HEK293 (cell line): ENCODE measurements around the gene FERMT1.

Experiments
- CTCF ChIA-PET: fragments of 350-600 bp; formaldehyde crosslinking; extraction: SDS; loops from one replicate; lab custom pipeline; 2021; ENCODE audit warnings: antibody characterized with exemption; lab: Yijun Ruan, JAX
- POLR2A ChIA-PET: fragments of 300-600 bp; formaldehyde crosslinking; extraction: SDS; loops from one replicate; lab custom pipeline; 2020; ENCODE audit warnings: antibody characterized with exemption, inconsistent platforms; lab: Yijun Ruan, JAX
- H3K27ac ChIP-seq: fragments of 200-500 bp; sonication (Bioruptor generic); 2 replicates; pipeline ENCODE4 v1.5.1; 2014; ENCODE audit warnings: low read depth, low read length, control low read depth, inconsistent platforms; ENCODE audit errors: extremely low read depth
- H3K36me3 ChIP-seq, 2 experiments: fragments of 200-500 bp in 1 of 2; sonication (Bioruptor generic) in 1 of 2; 1 replicate in 1 of 2; 2 replicates in 1 of 2; pipeline ENCODE4 v1.5.1; 2014 to 2017; ENCODE audit warnings: inconsistent platforms in 2 of 2, low read length in 2 of 2; ENCODE audit not compliant: control insufficient read depth in 2 of 2, insufficient read depth in 1 of 2
- H3K4me1 ChIP-seq: fragments of 200-500 bp; sonication (Bioruptor generic); 2 replicates; pipeline ENCODE4 v1.5.1; 2014; ENCODE audit warnings: mild to moderate bottlenecking, low read length, inconsistent platforms; ENCODE audit not compliant: control insufficient read depth, insufficient read depth
- H3K4me3 ChIP-seq: 2 replicates; pipeline ENCODE4 v1.5.1; 2011; ENCODE audit warnings: low read depth, mild to moderate bottlenecking, control low read depth, low read length, moderate library complexity
- H3K9me3 ChIP-seq: fragments of 200-500 bp; sonication (Bioruptor generic); 2 replicates; pipeline ENCODE4 v1.5.1; 2014; ENCODE audit warnings: low read depth, low read length, inconsistent platforms; ENCODE audit not compliant: control insufficient read depth, insufficient read depth
- EGR2 ChIP-seq: fragments of 450-650 bp; formaldehyde crosslinking; IDR thresholded peaks from 2 replicates; pipeline ENCODE4 v1.5.1; 2016; ENCODE audit warnings: low read depth, missing biosample characterization, missing genetic modification characterization
- GLI4 ChIP-seq: fragments of 450-650 bp; formaldehyde crosslinking; IDR thresholded peaks from 2 replicates; pipeline ENCODE4 v1.5.1; 2016; ENCODE audit warnings: missing biosample characterization, missing genetic modification characterization
- GLIS2 ChIP-seq: fragments of 450-650 bp; formaldehyde crosslinking; IDR thresholded peaks from 2 replicates; pipeline ENCODE4 v1.5.1; 2016; ENCODE audit warnings: missing biosample characterization, missing genetic modification characterization
- HOXD13 ChIP-seq: sonication (generic); formaldehyde crosslinking; IDR thresholded peaks from 2 replicates; pipeline ENCODE4 v1.8.0; 2022; ENCODE audit warnings: missing genetic modification reagents, borderline replicate concordance
- IKZF3 ChIP-seq: fragments of 450-650 bp; IDR thresholded peaks from 2 replicates; pipeline ENCODE4 v1.5.0; 2018; ENCODE audit warnings: missing biosample characterization, mild to moderate bottlenecking, missing genetic modification characterization, moderate library complexity
- KLF8 ChIP-seq: fragments of 450-650 bp; formaldehyde crosslinking; IDR thresholded peaks from 2 replicates; pipeline ENCODE4 v1.5.1; 2016; ENCODE audit warnings: missing biosample characterization, missing genetic modification characterization
- MZF1 ChIP-seq: fragments of 450-650 bp; formaldehyde crosslinking; IDR thresholded peaks from 2 replicates; pipeline ENCODE4 v1.5.1; 2017; ENCODE audit warnings: missing biosample characterization, missing genetic modification characterization, borderline replicate concordance
- SALL2 ChIP-seq: fragments of 450-650 bp; formaldehyde crosslinking; IDR thresholded peaks from 2 replicates; pipeline ENCODE4 v1.5.0; 2017; ENCODE audit warnings: missing biosample characterization, mild to moderate bottlenecking, missing genetic modification characterization, borderline replicate concordance
- SCRT2 ChIP-seq: fragments of 450-650 bp; formaldehyde crosslinking; IDR thresholded peaks from 2 replicates; pipeline ENCODE4 v1.5.1; 2016; ENCODE audit warnings: missing biosample characterization, missing genetic modification characterization
- SP7 ChIP-seq: fragments of 450-650 bp; formaldehyde crosslinking; IDR thresholded peaks from 2 replicates; pipeline ENCODE4 v1.5.1; 2016; ENCODE audit warnings: missing biosample characterization, missing genetic modification characterization
- YY2 ChIP-seq: fragments of 450-650 bp; formaldehyde crosslinking; IDR thresholded peaks from 2 replicates; pipeline ENCODE4 v1.5.1; 2016; ENCODE audit warnings: missing biosample characterization, missing genetic modification characterization
- ZFP37 ChIP-seq: fragments of 450-650 bp; formaldehyde crosslinking; IDR thresholded peaks from 2 replicates; pipeline ENCODE4 v1.5.1; 2016; ENCODE audit warnings: missing biosample characterization, missing genetic modification characterization
- ZIC2 ChIP-seq: fragments of 450-650 bp; formaldehyde crosslinking; IDR thresholded peaks from 2 replicates; pipeline ENCODE4 v1.5.1; 2016; ENCODE audit warnings: missing biosample characterization, missing genetic modification characterization
- ZNF169 ChIP-seq: fragments of 450-650 bp; formaldehyde crosslinking; IDR thresholded peaks from 2 replicates; pipeline ENCODE4 v1.5.1; 2016; ENCODE audit warnings: missing biosample characterization, missing genetic modification characterization
- ZNF175 ChIP-seq: fragments of 450-650 bp; formaldehyde crosslinking; IDR thresholded peaks from 2 replicates; pipeline ENCODE4 v1.5.1; 2016; ENCODE audit warnings: missing biosample characterization, missing genetic modification characterization
- ZNF19 ChIP-seq: fragments of 450-650 bp; formaldehyde crosslinking; IDR thresholded peaks from 2 replicates; pipeline ENCODE4; 2016; ENCODE audit warnings: missing biosample characterization, missing genetic modification characterization, low read depth
- ZNF211 ChIP-seq: fragments of 450-650 bp; formaldehyde crosslinking; IDR thresholded peaks from 2 replicates; pipeline ENCODE4 v1.5.1; 2016; ENCODE audit warnings: low read depth, missing biosample characterization, missing genetic modification characterization
- ZNF24 ChIP-seq: fragments of 450-650 bp; formaldehyde crosslinking; IDR thresholded peaks from 2 replicates; pipeline ENCODE4 v1.5.1; 2016; ENCODE audit warnings: missing biosample characterization, missing genetic modification characterization
- ZNF274 ChIP-seq, 2 experiments: fragments of 200-500 bp in 1 of 2; fragments of 450-650 bp in 1 of 2; sonication (Bioruptor generic) in 1 of 2; formaldehyde crosslinking in 1 of 2; IDR thresholded peaks; 2 replicates each; pipeline versions ENCODE4 v1.5.1 to v1.6.1; 2014 to 2016; ENCODE audit warnings: borderline replicate concordance in 1 of 2, inconsistent platforms in 1 of 2, low read length in 1 of 2, missing biosample characterization in 1 of 2, missing genetic modification characterization in 1 of 2
- ZNF362 ChIP-seq: fragments of 450-650 bp; formaldehyde crosslinking; IDR thresholded peaks from 2 replicates; pipeline ENCODE4 v1.5.1; 2016; ENCODE audit warnings: missing biosample characterization, missing genetic modification characterization
- ZNF366 ChIP-seq: fragments of 450-650 bp; formaldehyde crosslinking; conservative IDR thresholded peaks from 2 replicates; pipeline ENCODE4 v1.5.1; 2016; ENCODE audit warnings: missing biosample characterization, missing genetic modification characterization
- ZNF394 ChIP-seq: fragments of 450-650 bp; formaldehyde crosslinking; IDR thresholded peaks from 2 replicates; pipeline ENCODE4 v1.5.1; 2016; ENCODE audit warnings: missing biosample characterization, missing genetic modification characterization, mild to moderate bottlenecking, moderate library complexity, borderline replicate concordance
- ZNF398 ChIP-seq: fragments of 450-650 bp; formaldehyde crosslinking; IDR thresholded peaks from 2 replicates; pipeline ENCODE4 v1.5.1; 2017; ENCODE audit warnings: missing biosample characterization, missing genetic modification characterization
- ZNF416 ChIP-seq: fragments of 450-650 bp; formaldehyde crosslinking; IDR thresholded peaks from 2 replicates; pipeline ENCODE4 v1.5.1; 2016; ENCODE audit warnings: missing biosample characterization, missing genetic modification characterization
- ZNF501 ChIP-seq: fragments of 450-650 bp; formaldehyde crosslinking; IDR thresholded peaks from 2 replicates; pipeline ENCODE4 v1.5.1; 2016; ENCODE audit warnings: missing biosample characterization, missing genetic modification characterization
- ZNF629 ChIP-seq: fragments of 450-650 bp; formaldehyde crosslinking; IDR thresholded peaks from 2 replicates; pipeline ENCODE4 v1.5.1; 2017; ENCODE audit warnings: missing biosample characterization, missing genetic modification characterization
- ZNF677 ChIP-seq: fragments of 450-650 bp; IDR thresholded peaks from 2 replicates; pipeline ENCODE4 v1.5.0; 2018; ENCODE audit warnings: missing biosample characterization, mild to moderate bottlenecking, missing genetic modification characterization, moderate library complexity
- ZNF791 ChIP-seq: fragments of 450-650 bp; formaldehyde crosslinking; IDR thresholded peaks from 2 replicates; pipeline ENCODE4 v1.5.1; 2016; ENCODE audit warnings: missing biosample characterization, missing genetic modification characterization

FERMT1 gene

GRCh38 chr20:6030453-6031080, 92.3 kb downstream of the FERMT1 start:
- no peaks in the 10 kb centered on the region for H3K9me3 ChIP-seq
- H3K36me3 ChIP-seq: peaks cover 3 to 39% of the 10 kb centered on the region in 2 experiments; a peak in 2 of 3 replicates
- TF ChIP-seq ZNF677: no peak
- no peak for TF ChIP-seq ZNF398
- TF ChIP-seq ZNF274 (IDR thresholded peaks at IDR 0.05; ENCODE audit: low read length): no peak
- TF ChIP-seq ZNF274 (tag by site-specific recombination; IDR thresholded peaks at IDR 0.05; ENCODE audit: borderline replicate concordance): no peak
- no peak for TF ChIP-seq SP7
- TF ChIP-seq ZNF501 (tag by site-specific recombination): no peak
- TF ChIP-seq HOXD13 (CRISPR knock-in tag): no peak
- no peak for TF ChIP-seq MZF1 (tag by site-specific recombination)
- TF ChIP-seq ZNF366: no peak
- TF ChIP-seq SCRT2: no peak
- no peak for TF ChIP-seq SALL2 (tag by site-specific recombination)
- TF ChIP-seq ZFP37: no peak
- no peak for TF ChIP-seq ZIC2 (tag by site-specific recombination)
- no peak for TF ChIP-seq ZNF416 (tag by site-specific recombination)
- no peak for TF ChIP-seq ZNF394 (tag by site-specific recombination)
- H3K4me1 ChIP-seq: no peaks in the 10 kb centered on the region
- CTCF ChIA-PET: interaction anchor here (0.6 to 0.7 kb wide), 2 partner anchors 243 to 469 kb away, joined by 4 to 5 read pairs; no protein-coding TSS in a partner anchor
- no peak overlapping the region for H3K27ac ChIP-seq
- POLR2A ChIA-PET: no interaction called here
- no peak overlapping the region for H3K4me3 ChIP-seq

GRCh38 chr20:6029538-6029937, 93.3 kb downstream of the FERMT1 start:
- H3K9me3 ChIP-seq: no peaks in the 10 kb centered on the region
- H3K27ac ChIP-seq: no peak overlapping the region
- peaks cover 3 to 44% of the 10 kb centered on the region in 2 experiments; a peak in 2 of 3 replicates for H3K36me3 ChIP-seq
- TF ChIP-seq SP7: no peak
- no peak for TF ChIP-seq KLF8 (tag by site-specific recombination)
- no peak for TF ChIP-seq ZNF175 (tag by site-specific recombination)
- TF ChIP-seq ZNF19 (tag by site-specific recombination): no peak
- TF ChIP-seq GLI4 (tag by site-specific recombination): no peak
- no peak for TF ChIP-seq ZNF24 (tag by site-specific recombination)
- TF ChIP-seq ZNF629 (tag by site-specific recombination): no peak
- no peak for TF ChIP-seq ZNF211 (tag by site-specific recombination)
- TF ChIP-seq ZNF791: no peak
- TF ChIP-seq IKZF3 (tag by site-specific recombination): no peak
- TF ChIP-seq ZNF362: no peak
- no peak for TF ChIP-seq EGR2 (tag by site-specific recombination)
- no peak for TF ChIP-seq GLIS2
- no peak for TF ChIP-seq ZNF169
- TF ChIP-seq YY2: no peak
- ChIA-PET CTCF (interaction anchor here (0.9 kb wide), 1 partner anchor 50 kb away, joined by 3 read pairs; no protein-coding TSS in a partner anchor), POLR2A (no interaction called here)
- H3K4me1 ChIP-seq: no peaks in the 10 kb centered on the region
- H3K4me3 ChIP-seq: no peak overlapping the region
